ENCODE measurements around the gene RPH3AL.

DNA sequence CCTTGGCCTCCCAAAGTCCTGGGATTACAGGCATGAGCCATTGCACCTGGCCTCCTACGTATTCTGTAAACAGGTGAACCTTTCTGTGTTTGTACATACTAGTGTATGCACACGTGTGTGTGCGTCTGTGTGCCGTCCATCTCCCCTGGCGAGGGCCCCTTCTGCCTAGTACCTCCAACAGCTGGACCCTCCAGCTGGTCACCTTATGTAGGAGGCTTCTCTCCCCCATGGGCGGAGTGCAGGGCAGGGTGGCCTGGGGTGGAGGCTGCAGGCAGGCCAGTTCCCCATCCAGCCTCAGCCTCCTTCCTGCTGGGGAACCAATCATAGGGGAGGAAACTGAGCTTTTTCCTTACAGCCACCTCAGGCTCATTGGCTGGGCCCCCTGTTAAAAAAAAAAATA is 146.8 kb downstream of the RPH3AL start:
- TF ChIP-seq, protein P1, sequence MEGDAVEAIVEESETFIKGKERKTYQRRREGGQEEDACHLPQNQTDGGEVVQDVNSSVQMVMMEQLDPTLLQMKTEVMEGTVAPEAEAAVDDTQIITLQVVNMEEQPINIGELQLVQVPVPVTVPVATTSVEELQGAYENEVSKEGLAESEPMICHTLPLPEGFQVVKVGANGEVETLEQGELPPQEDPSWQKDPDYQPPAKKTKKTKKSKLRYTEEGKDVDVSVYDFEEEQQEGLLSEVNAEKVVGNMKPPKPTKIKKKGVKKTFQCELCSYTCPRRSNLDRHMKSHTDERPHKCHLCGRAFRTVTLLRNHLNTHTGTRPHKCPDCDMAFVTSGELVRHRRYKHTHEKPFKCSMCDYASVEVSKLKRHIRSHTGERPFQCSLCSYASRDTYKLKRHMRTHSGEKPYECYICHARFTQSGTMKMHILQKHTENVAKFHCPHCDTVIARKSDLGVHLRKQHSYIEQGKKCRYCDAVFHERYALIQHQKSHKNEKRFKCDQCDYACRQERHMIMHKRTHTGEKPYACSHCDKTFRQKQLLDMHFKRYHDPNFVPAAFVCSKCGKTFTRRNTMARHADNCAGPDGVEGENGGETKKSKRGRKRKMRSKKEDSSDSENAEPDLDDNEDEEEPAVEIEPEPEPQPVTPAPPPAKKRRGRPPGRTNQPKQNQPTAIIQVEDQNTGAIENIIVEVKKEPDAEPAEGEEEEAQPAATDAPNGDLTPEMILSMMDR (IDR thresholded peaks at IDR 0.05), result no peak
- TF ChIP-seq EP300 (IDR thresholded peaks at IDR 0.05; ENCODE audit: low read depth), result no peak

Data from transverse colon (tissue), 3 donors.